SU-DHL-6 (cell line): ENCODE measurements around the gene HAAO.

Experiments used
- H2AFZ ChIP-seq: fragments of 200-600 bp; sonication (generic); 2 replicates; pipeline ENCODE4 v1.6.1; 2014; ENCODE audit warnings: low read depth, mild to moderate bottlenecking, moderate library complexity, mixed read lengths, antibody characterized with exemption, low read length; ENCODE audit not compliant: severe bottlenecking
- H3F3A ChIP-seq: fragments of 200-600 bp; shearing (Covaris generic); 2 replicates; pipeline ENCODE4 v1.6.0; 2016; ENCODE audit warnings: antibody characterized with exemption, mild to moderate bottlenecking; ENCODE audit not compliant: insufficient read depth
- H3K27ac ChIP-seq: fragments of 200-600 bp; sonication (generic); 2 replicates; pipeline ENCODE4 v1.5.1; 2016; ENCODE audit warnings: low read depth, mild to moderate bottlenecking, low read length, moderate library complexity, mixed read lengths
- H3K27me3 ChIP-seq: fragments of 200-600 bp; sonication (generic), shearing (Covaris generic); 2 replicates; pipeline ENCODE4 v1.6.0; 2014; ENCODE audit warnings: mild to moderate bottlenecking, low read length
- H3K36me3 ChIP-seq: fragments of 200-600 bp; sonication (generic); 2 replicates; pipeline ENCODE4 v1.6.1; 2014; ENCODE audit warnings: mild to moderate bottlenecking, low read length, mixed read lengths
- H3K4me2 ChIP-seq: fragments of 300-600, 200-600 bp; shearing (Covaris generic), sonication (generic); 2 replicates; pipeline ENCODE4 v1.6.0; 2014; ENCODE audit warnings: low read length, low read depth, mild to moderate bottlenecking; ENCODE audit not compliant: poor library complexity, severe bottlenecking
- H3K4me3 ChIP-seq: fragments of 200-600 bp; sonication (generic); 2 replicates; pipeline ENCODE4 v1.5.1; 2014; ENCODE audit warnings: antibody characterized with exemption, low read length, mild to moderate bottlenecking, mixed read lengths; ENCODE audit not compliant: insufficient read depth, poor library complexity, severe bottlenecking
- H3K79me2 ChIP-seq: fragments of 200-600 bp; sonication (generic); 2 replicates; pipeline ENCODE4 v1.6.1; 2014; ENCODE audit warnings: mild to moderate bottlenecking, low read length, moderate library complexity; ENCODE audit not compliant: insufficient read depth
- H3K9ac ChIP-seq: fragments of 200-600 bp; sonication (generic); 2 replicates; pipeline ENCODE4 v1.7.0; 2014; ENCODE audit warnings: mild to moderate bottlenecking, low read length
- H3K9me2 ChIP-seq: fragments of 200-600 bp; sonication (generic); replicated peaks from 2 replicates; pipeline ENCODE4 v1.6.1; 2014; ENCODE audit warnings: low read length; ENCODE audit not compliant: insufficient read depth
- H3K9me3 ChIP-seq: fragments of 200-600 bp; sonication (generic); 2 replicates; pipeline ENCODE4 v1.6.1; 2014; ENCODE audit warnings: low read length, mixed read lengths; ENCODE audit not compliant: insufficient read depth
- H4K20me1 ChIP-seq: fragments of 200-600 bp; sonication (generic); 2 replicates; pipeline ENCODE4 v1.6.1; 2014; ENCODE audit warnings: low read depth, mild to moderate bottlenecking, antibody characterized with exemption, low read length, moderate library complexity, mixed read lengths
- CTCF ChIP-seq: fragments of 200-600 bp; sonication (generic); IDR thresholded peaks from one replicate; pipeline ENCODE4 v1.5.1; 2017; ENCODE audit warnings: antibody characterized with exemption, mild to moderate bottlenecking, low read length, moderate library complexity; ENCODE audit not compliant: insufficient read depth, poor library complexity, severe bottlenecking
- EZH2phosphoT487 ChIP-seq: fragments of 200-600 bp; sonication (generic), shearing (Covaris generic); conservative IDR thresholded peaks from 2 replicates; pipeline ENCODE4 v1.6.1; 2018; ENCODE audit warnings: mild to moderate bottlenecking, antibody characterized with exemption, low read length, moderate library complexity, mixed read lengths

Gene HAAO

GRCh38 chr2:42839809-42840501 lies 47.6 kb upstream of the HAAO start:
- Histone ChIP-seq H2AFZ (no peak overlapping the region), H3K9ac (no peak overlapping the region), H3K4me2 (no peak overlapping the region), H3K9me3 (no peaks in the 10 kb centered on the region), H3K36me3 (no peaks in the 10 kb centered on the region), H3K4me3 (no peak overlapping the region), H3K9me2 (no peaks in the 10 kb centered on the region), H3K79me2 (no peaks in the 10 kb centered on the region), H4K20me1 (no peaks in the 10 kb centered on the region), H3F3A (no peaks in the 10 kb centered on the region), H3K27ac (no peak overlapping the region), H3K27me3 (peaks cover 4% of the 10 kb centered on the region; the same call in 1 of the 2 replicates)
- TF ChIP-seq CTCF, result no peak

GRCh38 chr2:42838133-42838532 lies 45.8 kb upstream of the HAAO start:
- Histone ChIP-seq H3K9me3 (no peaks in the 10 kb centered on the region), H3K9me2 (no peaks in the 10 kb centered on the region), H3K4me2 (no peak overlapping the region), H3K36me3 (no peaks in the 10 kb centered on the region), H3K9ac (no peak overlapping the region), H3K27ac (no peak overlapping the region), H3K79me2 (no peaks in the 10 kb centered on the region), H3K4me3 (no peak overlapping the region), H3F3A (no peaks in the 10 kb centered on the region), H2AFZ (no peak overlapping the region), H3K27me3 (peaks cover under 1% of the 10 kb centered on the region; the same call in 1 of the 2 replicates), H4K20me1 (no peaks in the 10 kb centered on the region)
- TF ChIP-seq CTCF (no peak), EZH2phosphoT487 (no peak)

- Histone ChIP-seq H3K9ac (no peak overlapping the region), H3K4me2 (no peak overlapping the region), H4K20me1 (no peaks in the 10 kb centered on the region), H3K9me2 (no peaks in the 10 kb centered on the region), H3F3A (no peaks in the 10 kb centered on the region), H3K27me3 (no peaks in the 10 kb centered on the region), H3K27ac (no peak overlapping the region), H3K36me3 (no peaks in the 10 kb centered on the region), H2AFZ (no peak overlapping the region), H3K4me3 (no peak overlapping the region), H3K79me2 (no peaks in the 10 kb centered on the region), H3K9me3 (no peaks in the 10 kb centered on the region)
- TF ChIP-seq CTCF (no peak), EZH2phosphoT487 (no peak)
Observed at GRCh38 chr2:42835577-42836371, 43.4 kb upstream of the HAAO start.
